ENCODE results near the gene PKNOX2. TPM values are rescaled to one million over a fixed set of nuclear protein-coding genes. Genes with fewer than 3 reads are reported as not detected.

Gene PKNOX2
- total RNA-seq, 4 donors from 2014 or later = 1.5 to 4.6 (median 2.8) TPM

DNA sequence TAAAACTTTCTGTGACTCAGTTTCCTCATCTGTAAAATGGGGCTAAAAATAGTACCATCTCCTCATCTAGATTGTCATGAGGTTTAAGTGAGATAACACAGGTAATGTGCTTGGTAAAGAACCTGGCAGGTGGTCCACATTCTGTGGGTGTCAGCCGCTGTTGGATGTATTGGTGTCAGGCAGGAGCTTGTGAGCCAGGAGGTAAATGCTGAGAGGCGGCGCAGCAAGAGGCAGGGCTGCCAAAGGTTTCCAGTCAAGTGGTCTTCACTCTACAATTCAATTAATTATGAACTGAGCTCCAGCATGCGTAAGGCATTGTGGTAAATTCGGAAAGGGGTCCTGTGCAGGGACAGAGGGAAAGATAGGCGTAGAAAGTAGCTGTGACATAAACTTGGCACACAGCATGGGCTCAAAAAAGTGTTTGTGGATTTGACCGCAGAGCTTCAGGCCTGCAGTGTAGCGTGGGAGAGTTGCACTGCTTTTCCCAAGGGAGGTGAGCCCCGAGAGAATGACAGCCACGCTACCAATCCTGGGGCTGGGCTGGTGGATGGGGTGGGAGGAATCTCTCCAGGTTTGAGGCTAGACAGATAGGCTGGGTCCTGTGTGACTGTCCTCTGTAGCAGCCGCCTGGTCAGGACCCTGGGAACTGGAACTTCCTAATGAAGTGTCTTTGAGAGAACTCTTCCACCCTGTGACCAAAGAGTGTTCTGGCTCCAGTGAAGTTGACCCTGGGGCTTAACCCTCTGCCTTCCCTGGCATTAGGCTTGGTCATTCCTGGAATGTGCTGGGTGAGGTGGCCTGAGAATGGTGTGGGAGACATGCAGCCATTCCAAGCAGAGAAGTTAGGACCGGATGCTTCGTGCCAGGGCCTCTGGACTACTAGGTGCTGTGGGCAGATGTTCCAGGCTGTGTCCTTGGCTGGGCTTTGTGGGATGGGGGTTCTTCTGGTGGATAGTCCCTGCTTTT lies 209.2 kb downstream of the PKNOX2 start:
- 87 to 92% methylated on average over 13 of the region's 13 CpGs for WGBS, 2 donors
- intact Hi-C loops (cut with DNase I; ENCODE audit: low total_unique reads) = no loop called here
- no peak for DNase-seq (ENCODE audit: low spot score in 2 of 2)
- TF ChIP-seq, protein P1, sequence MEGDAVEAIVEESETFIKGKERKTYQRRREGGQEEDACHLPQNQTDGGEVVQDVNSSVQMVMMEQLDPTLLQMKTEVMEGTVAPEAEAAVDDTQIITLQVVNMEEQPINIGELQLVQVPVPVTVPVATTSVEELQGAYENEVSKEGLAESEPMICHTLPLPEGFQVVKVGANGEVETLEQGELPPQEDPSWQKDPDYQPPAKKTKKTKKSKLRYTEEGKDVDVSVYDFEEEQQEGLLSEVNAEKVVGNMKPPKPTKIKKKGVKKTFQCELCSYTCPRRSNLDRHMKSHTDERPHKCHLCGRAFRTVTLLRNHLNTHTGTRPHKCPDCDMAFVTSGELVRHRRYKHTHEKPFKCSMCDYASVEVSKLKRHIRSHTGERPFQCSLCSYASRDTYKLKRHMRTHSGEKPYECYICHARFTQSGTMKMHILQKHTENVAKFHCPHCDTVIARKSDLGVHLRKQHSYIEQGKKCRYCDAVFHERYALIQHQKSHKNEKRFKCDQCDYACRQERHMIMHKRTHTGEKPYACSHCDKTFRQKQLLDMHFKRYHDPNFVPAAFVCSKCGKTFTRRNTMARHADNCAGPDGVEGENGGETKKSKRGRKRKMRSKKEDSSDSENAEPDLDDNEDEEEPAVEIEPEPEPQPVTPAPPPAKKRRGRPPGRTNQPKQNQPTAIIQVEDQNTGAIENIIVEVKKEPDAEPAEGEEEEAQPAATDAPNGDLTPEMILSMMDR (IDR thresholded peaks at IDR 0.05) = no peak
- TF ChIP-seq POLR2A (IDR thresholded peaks at IDR 0.05) = no peak
- H3K4me3 ChIP-seq (ENCODE audit: low read depth, poor library complexity, severe bottlenecking) = no peak overlapping the region

DNA sequence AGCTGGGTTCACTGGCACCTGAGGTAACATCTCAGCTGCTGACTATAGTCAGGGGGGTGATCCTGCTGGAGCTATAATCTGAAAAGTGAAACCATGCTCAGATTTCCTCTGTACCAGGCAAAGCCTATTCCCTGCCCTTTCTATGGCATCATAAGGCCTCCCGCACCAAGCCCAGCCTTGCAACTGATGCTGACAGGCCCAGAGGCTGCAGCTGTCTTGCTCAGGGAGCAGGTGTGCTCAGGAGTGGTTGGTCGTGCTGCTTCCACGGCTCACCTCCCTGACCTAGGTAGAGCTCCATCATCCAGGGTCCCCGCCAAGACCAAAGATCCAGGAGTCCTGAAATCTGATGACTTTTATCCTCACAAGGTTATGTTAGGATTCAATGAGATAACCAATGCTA lies 209.8 kb downstream of the PKNOX2 start:
- DNase-seq (ENCODE audit: low spot score in 2 of 2) = no peak
- 92 to 93% methylated on average over 4 of the region's 4 CpGs for WGBS, 2 donors
- intact Hi-C loops (cut with DNase I; ENCODE audit: low total_unique reads) = no loop called here
- no peak overlapping the region for H3K4me3 ChIP-seq (ENCODE audit: low read depth, poor library complexity, severe bottlenecking)
- TF ChIP-seq, protein P1 (IDR thresholded peaks at IDR 0.05) = no peak
- TF ChIP-seq POLR2A (IDR thresholded peaks at IDR 0.05) = no peak

DNA sequence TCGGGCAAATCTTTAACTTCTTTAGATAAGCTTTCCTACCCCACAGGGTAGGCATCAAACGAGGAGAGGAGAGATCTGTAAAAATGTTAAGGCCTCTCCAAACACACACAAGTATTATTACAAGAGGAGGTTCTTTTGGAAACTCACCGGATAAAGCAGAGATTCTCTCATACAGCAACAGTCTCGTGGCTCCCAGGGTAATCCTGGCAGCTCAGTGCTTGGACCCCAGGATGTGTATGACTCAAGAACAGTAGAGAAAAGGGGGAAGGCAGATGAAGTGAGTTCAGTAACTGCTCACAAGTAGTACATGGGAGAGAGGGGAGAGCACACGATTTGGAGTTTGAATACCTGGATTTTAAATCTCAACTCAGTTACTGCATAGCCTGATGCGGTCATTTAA lies 210.6 kb downstream of the PKNOX2 start:
- DNase-seq (ENCODE audit: low spot score in 2 of 2) = no peak
- WGBS, 2 donors = 84 to 85% methylated on average over 6 of the region's 6 CpGs
- TF ChIP-seq, protein P1 (IDR thresholded peaks at IDR 0.05) = no peak
- no peak for TF ChIP-seq POLR2A (IDR thresholded peaks at IDR 0.05)
- intact Hi-C loops (cut with DNase I; ENCODE audit: low total_unique reads) = no loop called here
- H3K4me3 ChIP-seq (ENCODE audit: low read depth, poor library complexity, severe bottlenecking) = no peak overlapping the region

DNA sequence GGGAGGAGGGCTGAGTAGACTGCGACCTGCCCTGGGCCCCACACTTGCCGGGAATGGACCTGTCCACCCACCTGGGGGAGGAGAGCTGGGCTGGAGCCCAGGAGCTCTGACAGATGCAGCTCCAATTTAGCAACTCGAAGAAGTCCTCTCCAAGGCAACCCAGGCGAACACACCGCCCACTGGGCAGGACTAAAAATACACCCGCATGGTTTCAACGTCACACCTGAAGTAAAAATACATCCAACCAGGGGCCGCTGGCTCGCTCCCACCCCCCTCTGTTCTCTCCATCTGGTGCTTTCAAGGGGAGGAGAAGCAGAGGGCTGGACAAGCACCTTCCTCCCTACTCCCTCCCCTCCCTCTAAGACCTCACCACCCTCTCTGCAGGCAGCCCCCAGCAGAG lies 211.6 kb downstream of the PKNOX2 start:
- DNase-seq (ENCODE audit: low spot score in 2 of 2) = no peak
- no peak for TF ChIP-seq POLR2A (IDR thresholded peaks at IDR 0.05)
- TF ChIP-seq, protein P1 (IDR thresholded peaks at IDR 0.05) = no peak
- no peak overlapping the region for H3K4me3 ChIP-seq (ENCODE audit: low read depth, poor library complexity, severe bottlenecking)
- intact Hi-C loops (cut with DNase I; ENCODE audit: low total_unique reads) = no loop called here
- 34 to 61% methylated on average over 9 of the region's 9 CpGs for WGBS, 2 donors

DNA sequence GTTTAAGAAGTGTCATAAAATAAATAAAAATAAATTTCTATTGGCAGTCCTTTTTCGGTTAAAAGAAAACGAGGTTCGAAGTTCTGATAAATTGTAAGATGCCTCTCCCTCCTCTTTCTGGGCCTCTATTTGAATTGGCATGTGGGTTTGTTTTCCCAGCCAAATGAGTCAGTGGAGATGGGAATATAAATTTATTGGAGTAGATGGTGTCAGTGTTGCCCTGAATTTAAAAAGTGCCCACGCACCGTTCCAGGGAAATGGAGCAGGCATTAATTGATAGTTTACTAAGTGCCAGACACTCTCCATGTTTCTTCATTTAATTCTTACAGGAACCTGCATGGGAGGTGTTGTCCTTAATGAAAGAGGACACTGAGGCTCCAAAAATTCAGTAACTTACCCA lies 212.3 kb downstream of the PKNOX2 start:
- intact Hi-C loops (cut with DNase I; ENCODE audit: low total_unique reads) = no loop called here
- no peak for DNase-seq (ENCODE audit: low spot score in 2 of 2)

More for the DNA sequence above, 212.3 kb downstream of the PKNOX2 start:
- WGBS, 2 donors = 21 to 25% methylated on average over 5 of the region's 5 CpGs
- H3K4me3 ChIP-seq (ENCODE audit: low read depth, poor library complexity, severe bottlenecking) = no peak overlapping the region
- TF ChIP-seq POLR2A (IDR thresholded peaks at IDR 0.05) = no peak
- TF ChIP-seq, protein P1 (IDR thresholded peaks at IDR 0.05) = no peak

Measured in lower leg skin (tissue), 4 donors.